ENCODE results near the gene IFT88. TPM values are rescaled to one million over a fixed set of nuclear protein-coding genes. Genes with fewer than 3 reads are reported as not detected.

The IFT88 gene
- total RNA-seq, 2 donors from 2014 or later, result 10.8 to 22.0 TPM

DNA sequence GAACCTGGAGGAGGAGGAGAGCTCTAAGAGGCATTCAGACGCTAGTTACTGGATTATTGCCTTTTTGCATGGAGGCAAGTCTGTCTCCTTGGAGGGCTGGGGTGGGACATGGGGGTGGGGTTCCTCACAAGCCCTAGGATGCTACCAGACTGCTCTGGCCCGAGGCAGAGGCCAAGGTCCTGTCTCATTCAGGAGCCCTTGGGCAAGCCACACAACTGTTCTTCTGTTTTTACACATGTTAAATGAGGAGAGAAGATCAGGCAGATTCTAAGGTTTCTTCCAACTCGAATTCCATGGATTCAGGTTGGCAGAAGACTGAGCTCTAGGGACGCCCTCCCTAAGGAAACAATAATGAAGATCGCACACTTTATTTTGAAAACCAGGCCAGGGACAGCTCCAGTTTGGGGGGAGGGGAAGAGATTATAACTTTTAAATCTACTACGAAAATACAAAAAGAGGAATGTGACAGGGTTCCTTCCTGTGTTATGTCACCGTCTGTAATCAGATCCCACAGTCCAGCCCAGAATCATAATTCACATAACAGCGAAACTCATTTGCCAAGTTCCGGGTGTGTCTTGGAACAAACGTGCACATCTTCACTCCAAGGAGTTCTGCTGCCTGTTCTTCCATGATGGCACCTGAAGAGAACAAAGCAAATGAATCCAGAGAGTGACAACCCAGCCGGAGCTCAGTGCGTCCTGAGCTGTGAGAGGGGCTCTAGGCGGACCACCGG is 161.8 kb downstream of the IFT88 start:
- 62% methylated on average over 14 of the region's 14 CpGs for WGBS
- Histone ChIP-seq H3K36me3 (no peaks in the 10 kb centered on the region), H3K27ac (no peak overlapping the region), H3K27me3 (replicated peaks; ENCODE audit: insufficient read depth) (no peaks in the 10 kb centered on the region), H3K4me1 (replicated peaks) (no peaks in the 10 kb centered on the region), H3K9me3 (no peaks in the 10 kb centered on the region), H3K4me3 (no peak overlapping the region)
- DNase-seq (ENCODE audit: low spot score), result no peak
- TF ChIP-seq POLR2AphosphoS5 (IDR thresholded peaks at IDR 0.05) (no peak), CTCF (IDR thresholded peaks at IDR 0.05) (no peak), POLR2A (IDR thresholded peaks at IDR 0.05) (no peak)
- intact Hi-C loops (cut with DNase I), result no loop called here

- H3K4me1 ChIP-seq (replicated peaks), result no peaks in the 10 kb centered on the region
- TF ChIP-seq CTCF (IDR thresholded peaks at IDR 0.05) (no peak), POLR2A (IDR thresholded peaks at IDR 0.05) (no peak), POLR2AphosphoS5 (IDR thresholded peaks at IDR 0.05) (no peak)
- no peak overlapping the region for H3K27ac ChIP-seq
- no peak for DNase-seq (ENCODE audit: low spot score)
- H3K9me3 ChIP-seq, result no peaks in the 10 kb centered on the region
- no peaks in the 10 kb centered on the region for H3K27me3 ChIP-seq (replicated peaks; ENCODE audit: insufficient read depth)
- H3K36me3 ChIP-seq, result no peaks in the 10 kb centered on the region
- WGBS, result 94% methylated on average over 33 of the region's 33 CpGs
- no peak overlapping the region for H3K4me3 ChIP-seq
- intact Hi-C loops (cut with DNase I), result no loop called here
These were observed 163.0 kb downstream of the IFT88 start for GRCh38 chr13:20729633-20730585.

GRCh38 chr13:20738616-20739015 is 171.7 kb downstream of the IFT88 start:
- H3K27ac ChIP-seq, result no peak overlapping the region
- intact Hi-C loops (cut with DNase I), result no loop called here
- H3K4me1 ChIP-seq (replicated peaks), result no peaks in the 10 kb centered on the region
- no peak overlapping the region for H3K4me3 ChIP-seq
- DNase-seq (ENCODE audit: low spot score), result no peak
- no peaks in the 10 kb centered on the region for H3K27me3 ChIP-seq (replicated peaks; ENCODE audit: insufficient read depth)
- no peak for TF ChIP-seq POLR2A (IDR thresholded peaks at IDR 0.05)
- no peak for TF ChIP-seq POLR2AphosphoS5 (IDR thresholded peaks at IDR 0.05)
- TF ChIP-seq CTCF (IDR thresholded peaks at IDR 0.05), result no peak
- no peaks in the 10 kb centered on the region for H3K36me3 ChIP-seq
- WGBS, result 91% methylated on average over 6 of the region's 6 CpGs
- no peaks in the 10 kb centered on the region for H3K9me3 ChIP-seq

GRCh38 chr13:20740021-20740420 is 173.1 kb downstream of the IFT88 start:
- Histone ChIP-seq H3K9me3 (no peaks in the 10 kb centered on the region), H3K4me3 (no peak overlapping the region), H3K4me1 (replicated peaks) (no peaks in the 10 kb centered on the region), H3K27me3 (replicated peaks; ENCODE audit: insufficient read depth) (no peaks in the 10 kb centered on the region), H3K27ac (no peak overlapping the region), H3K36me3 (no peaks in the 10 kb centered on the region)
- intact Hi-C loops (cut with DNase I), result no loop called here
- TF ChIP-seq POLR2A (IDR thresholded peaks at IDR 0.05), result no peak
- TF ChIP-seq POLR2AphosphoS5 (IDR thresholded peaks at IDR 0.05), result no peak
- TF ChIP-seq CTCF (IDR thresholded peaks at IDR 0.05), result no peak
- no peak for DNase-seq (ENCODE audit: low spot score)
- WGBS, result 98% methylated on average over 22 of the region's 22 CpGs

Small RNA genes lying within 50 kb of the gene (small RNA-seq; reads per million reads assigned to genes)
- 0 to 0.40 reads per million in 2 donors for gene RNU2-7P

Other genes with a start within 250 kb of the IFT88 start
- 10 to 100 TPM; 35.3 to 75.5 TPM for gene CRYL1, start 41.3 kb upstream of the IFT88 start, total RNA-seq
- gene IL17D, start 136.5 kb downstream of the IFT88 start, total RNA-seq, result 1 to 10 TPM; 1.5 to 3.7 TPM
- 10 to 100 TPM; 11.4 to 31.6 TPM for gene EEF1AKMT1, start 206.8 kb downstream of the IFT88 start, total RNA-seq